ENCODE measurements around the gene SPTBN1.

DNA sequence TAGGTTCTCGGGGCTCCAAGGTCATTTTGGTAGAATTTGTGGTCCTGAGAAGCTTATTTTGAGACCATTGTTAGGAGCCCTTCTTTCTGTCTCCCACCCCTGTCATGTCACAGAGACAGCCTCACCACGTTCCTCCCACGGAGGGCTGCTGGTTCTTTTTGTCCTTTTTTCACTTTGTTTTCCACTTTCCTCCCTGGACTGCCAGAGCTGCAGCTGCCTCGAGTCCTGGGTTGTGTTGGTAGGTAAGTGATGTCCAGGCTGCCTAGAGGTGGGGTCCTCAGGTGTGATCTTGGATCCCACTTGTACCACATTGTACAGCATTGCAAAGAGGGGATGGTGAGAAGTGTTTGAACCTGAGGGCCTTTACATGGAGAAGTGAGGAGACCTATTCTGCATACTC lies 137.1 kb downstream of the SPTBN1 start:
- TF ChIP-seq ATF1 (CRISPR knock-in tag; IDR thresholded peaks at IDR 0.05) (no peak), SMAD3 (CRISPR knock-in tag; IDR thresholded peaks at IDR 0.05; ENCODE audit: borderline replicate concordance) (no peak), CREM (CRISPR knock-in tag; IDR thresholded peaks at IDR 0.05) (no peak), NR2C2 (CRISPR knock-in tag; IDR thresholded peaks at IDR 0.05) (no peak), ESRRA (CRISPR knock-in tag; IDR thresholded peaks at IDR 0.05; ENCODE audit: borderline replicate concordance) (no peak), ELF4 (CRISPR knock-in tag; IDR thresholded peaks at IDR 0.05; ENCODE audit: low read depth) (no peak), JUN (CRISPR knock-in tag; IDR thresholded peaks at IDR 0.05) (no peak), ETV6 (CRISPR knock-in tag; IDR thresholded peaks at IDR 0.05) (no peak), OVOL2 (CRISPR knock-in tag; IDR thresholded peaks at IDR 0.05; ENCODE audit: borderline replicate concordance) (no peak)
- TF ChIP-seq, protein P1, sequence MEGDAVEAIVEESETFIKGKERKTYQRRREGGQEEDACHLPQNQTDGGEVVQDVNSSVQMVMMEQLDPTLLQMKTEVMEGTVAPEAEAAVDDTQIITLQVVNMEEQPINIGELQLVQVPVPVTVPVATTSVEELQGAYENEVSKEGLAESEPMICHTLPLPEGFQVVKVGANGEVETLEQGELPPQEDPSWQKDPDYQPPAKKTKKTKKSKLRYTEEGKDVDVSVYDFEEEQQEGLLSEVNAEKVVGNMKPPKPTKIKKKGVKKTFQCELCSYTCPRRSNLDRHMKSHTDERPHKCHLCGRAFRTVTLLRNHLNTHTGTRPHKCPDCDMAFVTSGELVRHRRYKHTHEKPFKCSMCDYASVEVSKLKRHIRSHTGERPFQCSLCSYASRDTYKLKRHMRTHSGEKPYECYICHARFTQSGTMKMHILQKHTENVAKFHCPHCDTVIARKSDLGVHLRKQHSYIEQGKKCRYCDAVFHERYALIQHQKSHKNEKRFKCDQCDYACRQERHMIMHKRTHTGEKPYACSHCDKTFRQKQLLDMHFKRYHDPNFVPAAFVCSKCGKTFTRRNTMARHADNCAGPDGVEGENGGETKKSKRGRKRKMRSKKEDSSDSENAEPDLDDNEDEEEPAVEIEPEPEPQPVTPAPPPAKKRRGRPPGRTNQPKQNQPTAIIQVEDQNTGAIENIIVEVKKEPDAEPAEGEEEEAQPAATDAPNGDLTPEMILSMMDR (IDR thresholded peaks at IDR 0.05): no peak
- TF ChIP-seq, protein P2, sequence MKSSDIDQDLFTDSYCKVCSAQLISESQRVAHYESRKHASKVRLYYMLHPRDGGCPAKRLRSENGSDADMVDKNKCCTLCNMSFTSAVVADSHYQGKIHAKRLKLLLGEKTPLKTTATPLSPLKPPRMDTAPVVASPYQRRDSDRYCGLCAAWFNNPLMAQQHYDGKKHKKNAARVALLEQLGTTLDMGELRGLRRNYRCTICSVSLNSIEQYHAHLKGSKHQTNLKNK (CRISPR knock-in tag; IDR thresholded peaks at IDR 0.05): no peak
- TF ChIP-seq, protein P3, sequence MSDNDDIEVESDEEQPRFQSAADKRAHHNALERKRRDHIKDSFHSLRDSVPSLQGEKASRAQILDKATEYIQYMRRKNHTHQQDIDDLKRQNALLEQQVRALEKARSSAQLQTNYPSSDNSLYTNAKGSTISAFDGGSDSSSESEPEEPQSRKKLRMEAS (CRISPR knock-in tag; IDR thresholded peaks at IDR 0.05): no peak
- TF ChIP-seq, protein P4, sequence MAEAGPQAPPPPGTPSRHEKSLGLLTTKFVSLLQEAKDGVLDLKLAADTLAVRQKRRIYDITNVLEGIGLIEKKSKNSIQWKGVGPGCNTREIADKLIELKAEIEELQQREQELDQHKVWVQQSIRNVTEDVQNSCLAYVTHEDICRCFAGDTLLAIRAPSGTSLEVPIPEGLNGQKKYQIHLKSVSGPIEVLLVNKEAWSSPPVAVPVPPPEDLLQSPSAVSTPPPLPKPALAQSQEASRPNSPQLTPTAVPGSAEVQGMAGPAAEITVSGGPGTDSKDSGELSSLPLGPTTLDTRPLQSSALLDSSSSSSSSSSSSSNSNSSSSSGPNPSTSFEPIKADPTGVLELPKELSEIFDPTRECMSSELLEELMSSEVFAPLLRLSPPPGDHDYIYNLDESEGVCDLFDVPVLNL (CRISPR knock-in tag; IDR thresholded peaks at IDR 0.05; ENCODE audit: borderline replicate concordance, low read depth): no peak
- TF ChIP-seq, protein P5, sequence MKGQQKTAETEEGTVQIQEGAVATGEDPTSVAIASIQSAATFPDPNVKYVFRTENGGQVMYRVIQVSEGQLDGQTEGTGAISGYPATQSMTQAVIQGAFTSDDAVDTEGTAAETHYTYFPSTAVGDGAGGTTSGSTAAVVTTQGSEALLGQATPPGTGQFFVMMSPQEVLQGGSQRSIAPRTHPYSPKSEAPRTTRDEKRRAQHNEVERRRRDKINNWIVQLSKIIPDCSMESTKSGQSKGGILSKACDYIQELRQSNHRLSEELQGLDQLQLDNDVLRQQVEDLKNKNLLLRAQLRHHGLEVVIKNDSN (CRISPR knock-in tag; IDR thresholded peaks at IDR 0.05): no peak

All from WTC11 (cell line).